Astrocyte (in vitro differentiated cells and primary cell): Measurements from ENCODE around the gene KCNJ13. TPM values are rescaled to one million over a fixed set of nuclear protein-coding genes. Genes with fewer than 3 reads are reported as not detected.

Experiments used
- DNase-seq: peaks from one replicate; pipeline ENCODE4 v3.0.0-alpha.2; 2010; ENCODE audit warnings: low read depth
- FAIRE-seq: peaks from 2 replicates; lab custom pipeline; 2011; peaks lifted over from hg19 to GRCh38; lab: Jason Lieb, UNC
- H2AFZ ChIP-seq: 2 replicates; pipeline ENCODE4 v1.6.0; 2012; ENCODE audit warnings: low read depth, low read length, inconsistent platforms
- H3K27ac ChIP-seq: 2 replicates; pipeline ENCODE4 v1.5.1; 2011; ENCODE audit warnings: low read depth, low read length, inconsistent platforms
- H3K27me3 ChIP-seq: 2 replicates; pipeline ENCODE4 v1.6.0; 2011; ENCODE audit warnings: low read length, inconsistent platforms; ENCODE audit not compliant: insufficient read depth
- H3K36me3 ChIP-seq: 2 replicates; pipeline ENCODE4 v1.5.1; 2011; ENCODE audit warnings: low read length, inconsistent platforms; ENCODE audit not compliant: insufficient read depth
- H3K4me1 ChIP-seq: 2 replicates; pipeline ENCODE4 v1.5.1; 2011; ENCODE audit warnings: low read length, inconsistent platforms; ENCODE audit not compliant: insufficient read depth
- H3K4me2 ChIP-seq: 2 replicates; pipeline ENCODE4 v1.6.0; 2012; ENCODE audit warnings: low read length, inconsistent platforms
- H3K4me3 ChIP-seq: 2 replicates; pipeline ENCODE4 v1.5.1; 2011; ENCODE audit warnings: low read depth, mild to moderate bottlenecking, low read length, inconsistent platforms; ENCODE audit not compliant: insufficient read depth
- H3K79me2 ChIP-seq: 2 replicates; pipeline ENCODE4 v1.6.0; 2012; ENCODE audit warnings: mild to moderate bottlenecking, low read length, inconsistent platforms; ENCODE audit not compliant: insufficient read depth
- H3K9ac ChIP-seq: 2 replicates; pipeline ENCODE4 v1.6.0; 2012; ENCODE audit warnings: mild to moderate bottlenecking, low read length, inconsistent platforms
- H3K9me3 ChIP-seq: 2 replicates; pipeline ENCODE4 v1.5.1; 2012; ENCODE audit warnings: low read depth, mild to moderate bottlenecking, low read length, inconsistent platforms; ENCODE audit not compliant: insufficient read depth
- H4K20me1 ChIP-seq: 2 replicates; pipeline ENCODE4 v1.6.0; 2012; ENCODE audit warnings: low read length, inconsistent platforms; ENCODE audit not compliant: insufficient read depth
- H3K27ac Mint-ChIP-seq: one replicate; pipeline ENCODE4 v1.8.0; 2021; ENCODE audit warnings: mild to moderate bottlenecking, mixed read lengths; ENCODE audit not compliant: unreplicated experiment
- H3K27me3 Mint-ChIP-seq: one replicate; pipeline ENCODE4 v1.8.0; 2021; ENCODE audit warnings: low read depth, mixed read lengths; ENCODE audit not compliant: unreplicated experiment
- H3K36me3 Mint-ChIP-seq: one replicate; pipeline ENCODE4 v1.8.0; 2021; ENCODE audit warnings: low read depth, mixed read lengths; ENCODE audit not compliant: unreplicated experiment
- H3K4me1 Mint-ChIP-seq: one replicate; pipeline ENCODE4 v1.8.0; 2021; ENCODE audit warnings: low read depth, mixed read lengths; ENCODE audit not compliant: unreplicated experiment
- H3K4me3 Mint-ChIP-seq: one replicate; pipeline ENCODE4 v1.8.0; 2021; ENCODE audit warnings: mild to moderate bottlenecking, moderate library complexity, mixed read lengths; ENCODE audit not compliant: unreplicated experiment
- H3K9me3 Mint-ChIP-seq: one replicate; pipeline ENCODE4 v1.8.0; 2021; ENCODE audit warnings: mild to moderate bottlenecking, mixed read lengths; ENCODE audit not compliant: unreplicated experiment
- CTCF ChIP-seq: IDR thresholded peaks from 2 replicates; pipeline ENCODE4 v1.5.1; 2011; ENCODE audit warnings: low read depth, mild to moderate bottlenecking, inconsistent platforms, low read length, moderate library complexity; ENCODE audit not compliant: insufficient read depth
- EZH2 ChIP-seq: IDR thresholded peaks from 2 replicates; pipeline ENCODE4 v1.6.1; 2012; ENCODE audit warnings: mild to moderate bottlenecking, low read length, inconsistent platforms; ENCODE audit not compliant: insufficient read depth
- total RNA-seq: library from RNA; stranded (reverse); gene quantifications from 2 replicates; pipeline ENCODE4 v1.2.1, GENCODE V29; 2021

KCNJ13 gene
- total RNA-seq, 1 donor from 2014 or later, result not detected

- TF ChIP-seq CTCF, result no peak
- no peak for TF ChIP-seq EZH2
- Mint-ChIP-seq H3K9me3 (no peaks in the 10 kb centered on the region), H3K4me3 (no peak overlapping the region), H3K4me1 (no peaks in the 10 kb centered on the region), H3K36me3 (peaks cover 8% of the 10 kb centered on the region), H3K27ac (no peak overlapping the region), H3K27me3 (no peaks in the 10 kb centered on the region)
- no peak overlapping the region for H2AFZ ChIP-seq
- H3K9ac ChIP-seq, result no peak overlapping the region
- no peaks in the 10 kb centered on the region for H3K79me2 ChIP-seq
- H3K4me2 ChIP-seq, result no peak overlapping the region
- no peaks in the 10 kb centered on the region for H3K9me3 ChIP-seq
- H3K27me3 ChIP-seq, result no peaks in the 10 kb centered on the region
- peaks cover 29% of the 10 kb centered on the region for H3K36me3 ChIP-seq
- H4K20me1 ChIP-seq, result peaks cover 7% of the 10 kb centered on the region
- H3K4me3 ChIP-seq, result no peak overlapping the region
- no peak for FAIRE-seq
- no peak overlapping the region for H3K27ac ChIP-seq
- no peaks in the 10 kb centered on the region for H3K4me1 ChIP-seq
- DNase-seq, result no peak
These were observed 19.6 kb upstream of the KCNJ13 start for GRCh38 chr2:232795920-232796319.

- Mint-ChIP-seq H3K36me3 (peaks cover 6% of the 10 kb centered on the region), H3K4me1 (no peaks in the 10 kb centered on the region), H3K27ac (no peak overlapping the region), H3K9me3 (no peaks in the 10 kb centered on the region), H3K27me3 (no peaks in the 10 kb centered on the region), H3K4me3 (no peak overlapping the region)
- no peak overlapping the region for H3K27ac ChIP-seq
- H2AFZ ChIP-seq, result no peak overlapping the region
- no peaks in the 10 kb centered on the region for H3K79me2 ChIP-seq
- no peaks in the 10 kb centered on the region for H3K27me3 ChIP-seq
- TF ChIP-seq CTCF (no peak), EZH2 (no peak)
- no peaks in the 10 kb centered on the region for H3K4me1 ChIP-seq
- H3K9ac ChIP-seq, result no peak overlapping the region
- DNase-seq (no peak), FAIRE-seq (no peak)
- peaks cover 7% of the 10 kb centered on the region for H4K20me1 ChIP-seq
- no peak overlapping the region for H3K4me2 ChIP-seq
- H3K36me3 ChIP-seq, result peaks cover 31% of the 10 kb centered on the region
- H3K9me3 ChIP-seq, result no peaks in the 10 kb centered on the region
- H3K4me3 ChIP-seq, result no peak overlapping the region
These were observed 18.6 kb upstream of the KCNJ13 start for GRCh38 chr2:232794981-232795380.

- Mint-ChIP-seq H3K27ac (no peak overlapping the region), H3K9me3 (no peaks in the 10 kb centered on the region), H3K36me3 (peaks cover 5% of the 10 kb centered on the region), H3K4me3 (no peak overlapping the region), H3K27me3 (no peaks in the 10 kb centered on the region), H3K4me1 (no peaks in the 10 kb centered on the region)
- Histone ChIP-seq H2AFZ (no peak overlapping the region), H3K27ac (no peak overlapping the region), H3K36me3 (peaks cover 33% of the 10 kb centered on the region), H3K9ac (no peak overlapping the region), H3K4me2 (no peak overlapping the region), H3K79me2 (no peaks in the 10 kb centered on the region), H3K27me3 (no peaks in the 10 kb centered on the region), H3K4me1 (no peaks in the 10 kb centered on the region), H4K20me1 (peaks cover 1% of the 10 kb centered on the region), H3K9me3 (no peaks in the 10 kb centered on the region), H3K4me3 (no peak overlapping the region)
- TF ChIP-seq EZH2 (no peak), CTCF (no peak)
- FAIRE-seq (no peak), DNase-seq (no peak)
These were observed 16.9 kb upstream of the KCNJ13 start for GRCh38 chr2:232793271-232793670.
